Dermis blood vessel endothelial cell (primary cell): Measurements from ENCODE around the gene GRIN3B. TPM values are rescaled to one million over a fixed set of nuclear protein-coding genes. Genes with fewer than 3 reads are reported as not detected.

Experiments
- DNase-seq: peaks from one replicate; pipeline ENCODE4 v3.0.0; 2010
- total RNA-seq: library from RNA; depleted of rRNA; stranded (reverse); fragments of >200 nt; gene quantifications from 2 replicates; pipeline ENCODE4 v1.2.3, GENCODE V29; 2014

GRIN3B gene
- total RNA-seq, 1 donor from 2014 or later = 1.0 TPM

- no peak for DNase-seq
These were observed 8.1 kb upstream of the GRIN3B start for GRCh38 chr19:991932-992669.

- DNase-seq = no peak
These were observed 7.6 kb upstream of the GRIN3B start for GRCh38 chr19:992670-993055.

GRCh38 chr19:993361-993830 lies 6.8 kb upstream of the GRIN3B start:
- DNase-seq = no peak

- no peak for DNase-seq
These were observed 6.3 kb upstream of the GRIN3B start for GRCh38 chr19:993831-994393.

- DNase-seq = no peak
These were observed 5.7 kb upstream of the GRIN3B start for GRCh38 chr19:994516-994915.

- no peak for DNase-seq
These were observed 5.0 kb upstream of the GRIN3B start for GRCh38 chr19:995051-995827.

GRCh38 chr19:996051-996838 lies 4.0 kb upstream of the GRIN3B start:
- peak; percentile 53 for DNase-seq

- DNase-seq = no peak
These were observed 2.2 kb upstream of the GRIN3B start for GRCh38 chr19:998064-998463.

GRCh38 chr19:999379-999719 lies 870 bp upstream of the GRIN3B start:
- DNase-seq = no peak

- DNase-seq = no peak
These were observed 645 bp downstream of the GRIN3B start for GRCh38 chr19:1000591-1001537.

GRCh38 chr19:1001538-1002166 lies 1.4 kb downstream of the GRIN3B start:
- peak; percentile 63 for DNase-seq

- no peak for DNase-seq
These were observed 2.4 kb downstream of the GRIN3B start for GRCh38 chr19:1002600-1002999.

- no peak for DNase-seq
These were observed 3.1 kb downstream of the GRIN3B start for GRCh38 chr19:1003283-1003682.

GRCh38 chr19:1004204-1004802 lies 4.1 kb downstream of the GRIN3B start:
- no peak for DNase-seq

- no peak for DNase-seq
These were observed 4.8 kb downstream of the GRIN3B start for GRCh38 chr19:1004803-1005664.

- no peak for DNase-seq
These were observed 6.6 kb downstream of the GRIN3B start for GRCh38 chr19:1006711-1007398.

GRCh38 chr19:1007399-1008251 lies 7.4 kb downstream of the GRIN3B start:
- DNase-seq = no peak
